Astrocyte of the cerebellum (primary cell): Measurements from ENCODE around the gene GCLM.
"Not testable (repeated sequence)": the region's sequence is repeated elsewhere in the genome, so short reads cannot be mapped to it uniquely, and the experiment has no call there.

Experiments
- DNase-seq: peaks from one replicate; pipeline ENCODE4 v3.0.0-alpha.2; 2011; ENCODE audit warnings: low read depth
- H3K4me3 ChIP-seq: 2 replicates; pipeline ENCODE4 v1.5.1; 2011; ENCODE audit warnings: mild to moderate bottlenecking, low read depth, low read length, moderate library complexity
- in situ Hi-C: cut with HindIII; loops from 2 replicates; pipeline ENCODE4 v1.10.0; 2017; ENCODE audit warnings: low sequenced_read_pairs
- TF ChIP-seq, protein P1 (sequence below): IDR thresholded peaks from 2 replicates; pipeline ENCODE4 v1.5.1; 2012; ENCODE audit warnings: low read length, low read depth, moderate library complexity, mild to moderate bottlenecking; ENCODE audit errors: missing control alignments

The GCLM gene

DNA sequence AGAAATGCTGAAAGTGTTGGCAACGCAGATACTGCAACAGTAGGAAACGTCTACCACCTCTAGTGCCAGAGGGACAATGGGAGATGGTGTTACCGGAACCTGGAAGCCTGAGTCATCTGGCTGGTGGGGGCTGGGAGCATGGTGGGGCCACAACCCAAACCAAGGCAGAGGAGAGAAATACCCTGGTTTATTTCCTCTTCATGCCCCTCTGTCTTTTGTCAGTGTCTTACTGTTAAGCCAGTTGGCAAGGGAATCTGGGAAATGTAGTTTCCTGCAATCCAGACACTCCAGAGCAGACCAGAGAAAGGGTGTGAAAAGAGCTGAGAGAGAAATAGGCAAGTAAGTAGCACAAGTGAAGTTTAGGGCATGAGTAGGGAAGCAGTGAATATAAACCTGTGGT is 45.1 kb downstream of the GCLM start:
- in situ Hi-C loops, result no loop called here

DNA sequence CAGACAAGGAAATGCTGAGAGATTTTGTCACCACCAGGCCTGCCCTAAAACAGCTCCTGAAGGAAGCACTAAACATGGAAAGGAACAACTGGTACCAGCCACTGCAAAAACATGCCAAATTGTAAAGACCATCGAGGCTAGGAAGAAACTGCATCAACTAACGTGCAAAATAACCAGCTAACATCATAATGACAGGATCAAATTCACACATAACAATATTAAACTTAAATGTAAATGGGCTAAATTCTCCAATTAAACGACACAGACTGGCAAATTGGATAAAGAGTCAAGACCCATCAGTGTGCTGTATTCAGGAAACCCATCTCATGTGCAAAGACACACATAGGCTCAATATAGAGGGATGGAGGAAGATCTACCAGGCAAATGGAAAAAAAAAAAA is 51.6 kb downstream of the GCLM start:
- DNase-seq, H3K4me3 ChIP-seq, in situ Hi-C loops: not testable (repeated sequence)

More for the DNA sequence above, 45.1 kb downstream of the GCLM start:
- TF ChIP-seq, protein P1, sequence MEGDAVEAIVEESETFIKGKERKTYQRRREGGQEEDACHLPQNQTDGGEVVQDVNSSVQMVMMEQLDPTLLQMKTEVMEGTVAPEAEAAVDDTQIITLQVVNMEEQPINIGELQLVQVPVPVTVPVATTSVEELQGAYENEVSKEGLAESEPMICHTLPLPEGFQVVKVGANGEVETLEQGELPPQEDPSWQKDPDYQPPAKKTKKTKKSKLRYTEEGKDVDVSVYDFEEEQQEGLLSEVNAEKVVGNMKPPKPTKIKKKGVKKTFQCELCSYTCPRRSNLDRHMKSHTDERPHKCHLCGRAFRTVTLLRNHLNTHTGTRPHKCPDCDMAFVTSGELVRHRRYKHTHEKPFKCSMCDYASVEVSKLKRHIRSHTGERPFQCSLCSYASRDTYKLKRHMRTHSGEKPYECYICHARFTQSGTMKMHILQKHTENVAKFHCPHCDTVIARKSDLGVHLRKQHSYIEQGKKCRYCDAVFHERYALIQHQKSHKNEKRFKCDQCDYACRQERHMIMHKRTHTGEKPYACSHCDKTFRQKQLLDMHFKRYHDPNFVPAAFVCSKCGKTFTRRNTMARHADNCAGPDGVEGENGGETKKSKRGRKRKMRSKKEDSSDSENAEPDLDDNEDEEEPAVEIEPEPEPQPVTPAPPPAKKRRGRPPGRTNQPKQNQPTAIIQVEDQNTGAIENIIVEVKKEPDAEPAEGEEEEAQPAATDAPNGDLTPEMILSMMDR, result no peak
- H3K4me3 ChIP-seq, result no peak overlapping the region
- DNase-seq, result no peak

DNA sequence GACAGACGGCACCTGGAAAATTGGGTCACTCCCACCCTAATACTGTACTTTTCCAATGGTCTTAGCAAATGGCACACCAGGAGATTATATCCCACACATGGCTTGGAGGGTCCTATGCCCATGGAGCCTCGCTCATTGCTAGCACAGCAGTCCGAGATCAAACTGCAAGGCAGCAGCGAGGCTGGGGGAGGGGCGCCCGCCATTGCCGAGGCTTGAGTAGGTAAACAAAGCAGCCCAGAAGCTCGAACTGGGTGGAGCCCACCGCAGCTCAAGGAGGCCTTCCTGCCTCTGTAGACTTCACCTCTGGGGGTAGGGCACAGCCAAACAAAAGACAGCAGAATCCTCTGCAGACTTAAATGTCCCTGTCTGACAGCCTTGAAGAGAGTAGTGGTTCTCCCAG is 53.2 kb downstream of the GCLM start:
- in situ Hi-C loops, H3K4me3 ChIP-seq, DNase-seq: not testable (repeated sequence)

DNA sequence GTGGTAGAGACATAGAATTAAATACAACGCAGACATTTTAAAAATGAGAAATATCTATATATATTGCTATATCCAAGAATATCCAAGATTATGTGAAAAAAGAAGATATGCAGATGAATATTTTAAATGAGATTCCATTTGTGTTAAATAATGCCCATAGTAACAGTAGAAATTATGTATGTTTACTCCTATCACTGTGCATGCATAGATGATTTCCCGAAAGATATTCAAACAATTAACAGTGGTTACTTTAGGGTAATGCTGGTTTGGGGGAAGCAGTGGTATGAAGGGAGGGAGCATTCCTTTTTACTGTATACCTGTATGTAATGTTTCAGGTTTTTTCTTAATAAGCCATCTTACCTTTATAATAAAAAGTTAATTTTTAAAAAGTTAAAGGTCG is 55.3 kb downstream of the GCLM start:
- TF ChIP-seq, protein P1, result no peak
- no peak for DNase-seq
- H3K4me3 ChIP-seq, result no peak overlapping the region
- in situ Hi-C loops, result no loop called here

DNA sequence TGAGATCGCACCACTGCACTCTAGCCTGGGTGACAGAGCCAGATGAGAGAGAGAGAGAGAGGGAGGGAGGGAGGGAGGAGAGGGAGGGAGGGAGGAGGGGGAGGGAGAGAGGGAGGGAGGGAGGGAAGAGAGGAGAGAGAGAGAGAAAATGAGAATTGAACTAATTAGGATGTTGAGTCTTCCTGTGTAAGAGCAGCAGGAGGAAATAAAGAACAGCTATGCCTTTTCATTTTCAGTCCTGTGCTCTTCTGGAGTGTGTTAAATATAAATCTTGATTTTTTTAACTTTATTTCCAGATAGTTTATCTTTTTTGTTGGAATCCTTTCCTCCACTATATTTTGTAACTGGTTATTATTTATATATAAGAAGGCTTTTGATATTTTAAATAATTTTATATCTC is 57.4 kb downstream of the GCLM start:
- in situ Hi-C loops, result no loop called here
- TF ChIP-seq, protein P1, result no peak

DNA sequence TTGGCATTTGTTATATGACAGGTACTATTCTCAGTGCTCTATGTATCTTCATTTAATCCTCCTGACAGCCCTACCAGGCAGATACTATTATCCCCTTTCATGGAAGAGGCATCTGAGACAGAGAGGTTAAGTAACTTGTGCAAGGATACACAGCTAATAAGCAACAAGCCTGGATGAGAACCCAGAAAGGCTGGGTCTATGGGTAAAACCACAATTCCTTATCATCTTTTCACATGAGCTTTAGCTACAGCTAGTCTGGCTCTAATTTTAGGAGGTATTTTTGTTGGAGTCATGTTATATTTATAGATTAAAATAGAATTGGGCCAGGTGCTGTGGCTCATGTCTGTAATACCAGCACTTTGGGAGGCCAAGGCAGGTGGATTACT is 57.9 kb downstream of the GCLM start:
- in situ Hi-C loops, result no loop called here
- TF ChIP-seq, protein P1, result no peak
- no peak overlapping the region for H3K4me3 ChIP-seq
- no peak for DNase-seq

More for the DNA sequence above, 57.4 kb downstream of the GCLM start:
- H3K4me3 ChIP-seq, result no peak overlapping the region
- no peak for DNase-seq

DNA sequence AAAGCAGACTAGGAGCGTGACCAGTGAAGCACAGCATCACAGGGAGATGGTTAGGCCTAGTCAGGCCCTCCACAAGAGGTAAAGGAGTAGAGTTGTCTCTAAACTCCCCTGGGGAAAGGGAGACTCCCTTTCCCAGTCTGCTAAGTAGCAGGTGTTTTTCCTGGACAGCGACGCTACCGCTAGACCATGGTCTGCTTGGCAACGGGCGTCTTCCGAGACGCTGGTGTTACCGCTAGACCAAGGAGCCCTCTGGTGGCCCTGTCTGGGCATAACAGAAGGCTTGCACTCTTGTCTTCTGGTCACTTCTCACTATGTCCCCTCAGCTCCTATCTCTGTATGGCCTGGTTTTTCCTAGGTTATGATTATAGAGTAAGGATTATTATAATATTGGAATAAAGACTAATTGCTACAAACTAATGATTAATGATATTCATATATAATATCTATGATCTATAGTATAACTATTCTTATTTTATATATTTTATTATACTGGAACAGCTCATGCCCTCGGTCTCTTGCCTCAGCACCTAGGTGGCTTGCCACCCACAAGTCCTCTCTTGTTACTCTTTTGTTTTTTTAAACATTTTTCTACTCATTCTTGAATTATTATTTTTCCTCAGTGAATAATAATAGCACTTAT is 58.4 kb downstream of the GCLM start:
- in situ Hi-C loops, H3K4me3 ChIP-seq: not testable (repeated sequence)
- DNase-seq, result peak; percentile 11
- TF ChIP-seq, protein P1, result peak; percentile 47
